ENCODE data around the gene CDH23. TPM values are rescaled to one million over a fixed set of nuclear protein-coding genes. Genes with fewer than 3 reads are reported as not detected.

The CDH23 gene
- total and polyA plus RNA-seq, 9 of the 15 experiments (the other 6 are each of a cell fraction or from before 2014, with no cell fraction given) = 0.18 to 1.2 (median 0.47) TPM

DNA sequence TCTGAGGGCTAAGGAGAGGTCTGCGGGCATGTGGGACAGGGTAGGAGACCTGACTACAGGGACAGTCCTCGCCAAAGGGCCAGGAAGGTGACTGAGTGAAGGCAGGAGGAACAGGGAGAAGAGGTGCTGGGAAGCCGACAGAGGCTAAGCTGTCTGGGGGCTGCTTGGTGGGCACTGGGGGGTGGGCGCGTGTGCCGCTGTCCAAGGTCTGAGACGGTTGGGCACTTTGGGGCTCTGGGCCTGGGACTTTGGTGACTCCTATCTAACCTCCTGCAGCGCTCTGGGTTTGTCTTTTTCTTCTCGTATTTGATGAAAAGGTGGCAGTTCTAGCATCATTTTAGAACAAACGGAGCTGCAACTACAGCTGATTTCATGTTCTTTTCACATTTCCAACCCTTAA is 181.3 kb downstream of the CDH23 start:
- Histone ChIP-seq H3K79me2 (ENCODE audit: control insufficient read depth, insufficient read depth, low read length) (no peaks in the 10 kb centered on the region), H4K20me1 (replicated peaks; ENCODE audit: control insufficient read depth, insufficient read depth, low read length) (no peaks in the 10 kb centered on the region), H3K36me3 (ENCODE audit: control insufficient read depth, insufficient read depth, low read length) (no peaks in the 10 kb centered on the region), H2AFZ (ENCODE audit: low read depth, low read length) (no peak overlapping the region), H3K9me1 (ENCODE audit: control insufficient read depth, insufficient read depth, low read length) (no peaks in the 10 kb centered on the region), H3K4me3 (no peak overlapping the region), H3K27me3 (ENCODE audit: control insufficient read depth in 2 of 2, insufficient read depth in 2 of 2, low read length in 2 of 2) (peaks cover 0 to 4% of the 10 kb centered on the region in 2 experiments; a peak in 1 of 5 replicates), H3K4me1 (replicated peaks in 1 of 2; ENCODE audit: control insufficient read depth in 2 of 2, insufficient read depth in 2 of 2, low read length in 2 of 2) (peaks cover 9 to 43% of the 10 kb centered on the region in 2 experiments; a peak in 4 of 5 replicates), H3K9me3 (replicated peaks; ENCODE audit: control insufficient read depth, insufficient read depth, low read depth, low read length) (no peaks in the 10 kb centered on the region), H3K4me2 (ENCODE audit: insufficient read depth, low read length) (no peak overlapping the region), H3K27ac (ENCODE audit: extremely low read depth, low read depth, low read length) (no peak overlapping the region), H3K9ac (ENCODE audit: insufficient read depth in 1 of 2, low read depth in 2 of 2, low read length in 2 of 2) (no peak overlapping the region)
- DNase-seq (ENCODE audit: extremely low read depth in 1 of 4, low spot score in 3 of 4) (no peak), FAIRE-seq (no peak), ATAC-seq (no peak)
- intact Hi-C loops (cut with micrococcal nuclease) = no loop called here
- no TSS peak for BruUV-seq (replicated peaks)
- in situ Hi-C loops (cut with MboI) = no loop called here
- WGBS (ENCODE audit: insufficient coverage, low coverage, missing lambda C conversion rate) = 11% methylated on average over 10 of the region's 10 CpGs
- ChIA-PET CTCF (ENCODE audit: low intra/inter-chr PET ratio) (no interaction called here), POLR2A (interaction anchor here (1.1 to 1.7 kb wide), 3 partner anchors 8 to 13 kb away, joined by 3 to 5 read pairs (median 4); no protein-coding TSS in a partner anchor)
- TF ChIP-seq ZNF584 (CRISPR knock-in tag; IDR thresholded peaks at IDR 0.05; ENCODE audit: low read depth) (no peak), MIER1 (IDR thresholded peaks at IDR 0.05; ENCODE audit: low read depth) (0 out of 2 replicates have a peak, but pooled peaks have one; percentile 34), PPARD (CRISPR knock-in tag; IDR thresholded peaks at IDR 0.05) (no peak), ZBTB7A (IDR thresholded peaks at IDR 0.05; ENCODE audit: borderline replicate concordance, control insufficient read depth, low read depth, low read length) (peak; percentile 85; the same call in 1 of the 2 replicates), PRPF4 (IDR thresholded peaks at IDR 0.05; ENCODE audit: insufficient read depth, low read depth, low read length, poor library complexity, severe bottlenecking) (no peak), TCF7L2 (IDR thresholded peaks at IDR 0.05; ENCODE audit: low read depth, low read length) (no peak), KLF1 (tag; IDR thresholded peaks at IDR 0.05) (no peak), DMBX1 (CRISPR knock-in tag; IDR thresholded peaks at IDR 0.05; ENCODE audit: borderline replicate concordance) (no peak), ZBTB8A (IDR thresholded peaks at IDR 0.05; ENCODE audit: partially characterized antibody) (no peak), TEAD1 (CRISPR knock-in tag; IDR thresholded peaks at IDR 0.05) (no peak)
- TF ChIP-seq, protein P1, sequence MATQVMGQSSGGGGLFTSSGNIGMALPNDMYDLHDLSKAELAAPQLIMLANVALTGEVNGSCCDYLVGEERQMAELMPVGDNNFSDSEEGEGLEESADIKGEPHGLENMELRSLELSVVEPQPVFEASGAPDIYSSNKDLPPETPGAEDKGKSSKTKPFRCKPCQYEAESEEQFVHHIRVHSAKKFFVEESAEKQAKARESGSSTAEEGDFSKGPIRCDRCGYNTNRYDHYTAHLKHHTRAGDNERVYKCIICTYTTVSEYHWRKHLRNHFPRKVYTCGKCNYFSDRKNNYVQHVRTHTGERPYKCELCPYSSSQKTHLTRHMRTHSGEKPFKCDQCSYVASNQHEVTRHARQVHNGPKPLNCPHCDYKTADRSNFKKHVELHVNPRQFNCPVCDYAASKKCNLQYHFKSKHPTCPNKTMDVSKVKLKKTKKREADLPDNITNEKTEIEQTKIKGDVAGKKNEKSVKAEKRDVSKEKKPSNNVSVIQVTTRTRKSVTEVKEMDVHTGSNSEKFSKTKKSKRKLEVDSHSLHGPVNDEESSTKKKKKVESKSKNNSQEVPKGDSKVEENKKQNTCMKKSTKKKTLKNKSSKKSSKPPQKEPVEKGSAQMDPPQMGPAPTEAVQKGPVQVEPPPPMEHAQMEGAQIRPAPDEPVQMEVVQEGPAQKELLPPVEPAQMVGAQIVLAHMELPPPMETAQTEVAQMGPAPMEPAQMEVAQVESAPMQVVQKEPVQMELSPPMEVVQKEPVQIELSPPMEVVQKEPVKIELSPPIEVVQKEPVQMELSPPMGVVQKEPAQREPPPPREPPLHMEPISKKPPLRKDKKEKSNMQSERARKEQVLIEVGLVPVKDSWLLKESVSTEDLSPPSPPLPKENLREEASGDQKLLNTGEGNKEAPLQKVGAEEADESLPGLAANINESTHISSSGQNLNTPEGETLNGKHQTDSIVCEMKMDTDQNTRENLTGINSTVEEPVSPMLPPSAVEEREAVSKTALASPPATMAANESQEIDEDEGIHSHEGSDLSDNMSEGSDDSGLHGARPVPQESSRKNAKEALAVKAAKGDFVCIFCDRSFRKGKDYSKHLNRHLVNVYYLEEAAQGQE (IDR thresholded peaks at IDR 0.05; ENCODE audit: borderline replicate concordance) = peak; percentile 76
- TF ChIP-seq, protein P1 (CRISPR knock-in tag; IDR thresholded peaks at IDR 0.05; ENCODE audit: low read depth) = no peak
- TF ChIP-seq, protein P2, sequence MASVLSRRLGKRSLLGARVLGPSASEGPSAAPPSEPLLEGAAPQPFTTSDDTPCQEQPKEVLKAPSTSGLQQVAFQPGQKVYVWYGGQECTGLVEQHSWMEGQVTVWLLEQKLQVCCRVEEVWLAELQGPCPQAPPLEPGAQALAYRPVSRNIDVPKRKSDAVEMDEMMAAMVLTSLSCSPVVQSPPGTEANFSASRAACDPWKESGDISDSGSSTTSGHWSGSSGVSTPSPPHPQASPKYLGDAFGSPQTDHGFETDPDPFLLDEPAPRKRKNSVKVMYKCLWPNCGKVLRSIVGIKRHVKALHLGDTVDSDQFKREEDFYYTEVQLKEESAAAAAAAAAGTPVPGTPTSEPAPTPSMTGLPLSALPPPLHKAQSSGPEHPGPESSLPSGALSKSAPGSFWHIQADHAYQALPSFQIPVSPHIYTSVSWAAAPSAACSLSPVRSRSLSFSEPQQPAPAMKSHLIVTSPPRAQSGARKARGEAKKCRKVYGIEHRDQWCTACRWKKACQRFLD (CRISPR knock-in tag; IDR thresholded peaks at IDR 0.05) = no peak
